ENCODE data around the gene DNAH11.
"Not testable (repeated sequence)": the region's sequence is repeated elsewhere in the genome, so short reads cannot be mapped to it uniquely, and the experiment has no call there.

Gene DNAH11

DNA sequence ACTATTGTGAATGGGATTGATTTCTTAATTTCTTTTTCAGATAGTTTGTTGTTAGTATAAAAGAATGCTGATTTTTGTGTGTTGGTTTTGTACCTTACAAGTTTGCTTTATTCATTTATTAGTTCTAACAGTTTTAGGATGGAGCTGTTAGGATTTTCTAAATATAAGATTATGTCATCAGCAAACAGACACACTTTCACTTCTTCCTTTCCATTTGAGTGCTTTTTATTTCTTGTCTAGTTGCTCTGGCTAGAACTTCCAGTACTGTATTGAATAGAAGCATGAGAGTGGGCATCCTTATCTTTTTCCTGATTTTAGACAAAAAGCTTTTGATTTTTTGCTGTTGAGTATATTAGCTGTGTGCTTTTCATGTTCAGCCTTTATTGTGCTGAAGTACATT lies 81.5 kb downstream of the DNAH11 start:
- no peak for DNase-seq

DNA sequence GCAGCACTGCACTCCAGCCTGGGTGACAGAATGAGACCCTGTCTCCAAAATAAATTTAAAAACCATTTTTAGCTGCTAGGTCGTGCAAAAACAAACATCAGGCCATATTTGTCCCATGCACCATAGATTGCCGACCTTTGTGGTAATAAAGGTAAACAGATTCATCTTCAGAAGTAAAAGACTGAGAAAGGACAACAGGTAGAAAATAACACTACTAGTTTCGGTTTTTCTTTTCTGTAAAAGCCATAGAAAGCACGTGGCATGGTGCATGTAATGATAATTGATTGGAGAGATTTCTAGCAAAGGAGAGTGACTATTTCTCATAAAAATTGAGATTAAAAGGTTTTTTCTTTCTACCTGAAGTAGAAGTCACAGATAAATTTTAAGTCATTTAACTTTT lies 93.9 kb downstream of the DNAH11 start:
- no peak for DNase-seq

DNA sequence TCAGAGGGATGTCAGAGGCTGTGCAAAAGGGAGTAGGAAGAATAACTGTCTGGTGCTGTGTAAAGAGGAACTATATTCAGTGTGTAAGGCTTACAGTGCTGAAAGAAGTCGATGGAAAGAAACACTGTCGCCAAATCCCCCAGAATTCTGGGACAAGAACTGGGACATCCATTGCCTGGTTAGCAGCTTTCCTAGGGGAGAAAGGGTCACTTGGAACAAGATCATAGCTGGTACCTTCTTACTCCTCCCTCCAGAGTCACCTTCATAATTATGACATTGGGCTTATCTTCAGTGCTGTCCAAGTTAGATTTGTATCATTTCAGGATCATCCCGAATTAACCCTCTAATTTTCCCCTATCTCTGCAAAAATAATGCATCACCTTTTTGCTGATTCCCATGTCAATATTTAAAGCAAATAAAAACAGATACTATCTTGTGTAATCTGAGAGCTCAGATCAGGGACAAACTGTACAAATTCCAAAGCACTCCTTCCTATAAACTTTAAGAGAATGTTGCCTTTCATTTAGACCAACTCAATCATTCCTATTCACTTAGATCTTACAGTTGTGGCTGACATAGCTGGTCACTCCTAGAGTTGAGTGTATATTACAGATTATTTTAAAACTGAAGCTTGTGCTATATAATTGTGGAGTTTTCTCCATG lies 96.5 kb downstream of the DNAH11 start:
- no peak for DNase-seq

DNA sequence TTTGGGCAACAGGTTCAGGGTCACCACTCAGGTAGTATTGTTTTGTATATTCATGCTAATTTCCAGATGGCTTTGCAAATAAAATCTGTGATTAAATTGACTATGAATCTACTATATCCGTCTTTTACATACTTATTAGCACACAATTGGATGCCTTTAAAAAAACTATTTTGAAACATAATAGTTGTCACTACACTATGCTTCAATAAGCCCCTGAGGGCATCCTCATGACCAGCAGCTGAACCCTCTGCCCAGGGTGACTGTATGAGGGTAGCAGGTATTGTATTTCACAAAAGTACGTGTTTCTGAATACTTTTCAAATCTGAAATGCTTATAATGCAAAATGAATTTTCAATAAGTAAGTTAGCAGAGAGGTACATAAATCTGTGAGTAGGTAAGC lies 97.3 kb downstream of the DNAH11 start:
- DNase-seq, result no peak

DNA sequence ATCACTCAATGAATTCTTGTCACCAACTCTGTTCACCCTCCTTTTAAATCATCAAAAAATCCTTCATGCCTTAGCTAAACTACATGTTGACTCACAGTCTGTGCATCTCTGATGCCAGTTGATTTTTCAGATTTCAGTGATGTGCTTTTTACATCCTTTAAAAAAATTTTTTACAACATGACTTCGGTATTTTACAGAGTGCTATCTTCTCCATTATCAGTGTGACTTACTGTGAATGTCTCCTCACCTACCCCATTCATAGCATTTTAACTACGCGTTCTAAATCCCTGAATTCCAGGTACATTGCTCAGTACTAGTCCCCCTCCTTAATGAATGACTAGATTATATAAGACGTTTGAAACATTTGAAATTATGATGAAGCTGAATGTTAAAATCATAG lies 98.7 kb downstream of the DNAH11 start:
- no peak for DNase-seq

GRCh38 chr7:21642422-21642821 lies 99.6 kb downstream of the DNAH11 start:
- DNase-seq, result no peak

GRCh38 chr7:21651697-21652096 lies 108.9 kb downstream of the DNAH11 start:
- DNase-seq, result no peak

DNA sequence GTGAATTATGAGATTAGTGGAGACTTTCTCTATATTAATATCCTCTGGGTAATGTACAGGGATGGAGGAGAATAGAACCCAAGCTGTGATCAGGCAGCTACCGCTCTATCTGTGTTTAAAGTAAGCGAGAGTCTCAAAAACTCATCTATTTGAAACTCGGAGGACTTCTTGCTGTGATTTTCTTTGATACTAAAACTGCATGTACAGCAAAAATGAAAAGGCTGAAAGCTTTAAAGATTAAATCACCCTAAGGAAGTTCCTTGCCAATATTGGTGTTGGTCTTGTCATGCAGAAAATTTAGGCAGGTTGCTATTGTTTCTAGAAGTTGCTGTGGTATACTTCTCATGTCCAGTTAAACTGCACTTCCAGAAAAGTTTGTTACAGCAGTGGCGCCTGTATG lies 110.8 kb downstream of the DNAH11 start:
- DNase-seq, result no peak

DNA sequence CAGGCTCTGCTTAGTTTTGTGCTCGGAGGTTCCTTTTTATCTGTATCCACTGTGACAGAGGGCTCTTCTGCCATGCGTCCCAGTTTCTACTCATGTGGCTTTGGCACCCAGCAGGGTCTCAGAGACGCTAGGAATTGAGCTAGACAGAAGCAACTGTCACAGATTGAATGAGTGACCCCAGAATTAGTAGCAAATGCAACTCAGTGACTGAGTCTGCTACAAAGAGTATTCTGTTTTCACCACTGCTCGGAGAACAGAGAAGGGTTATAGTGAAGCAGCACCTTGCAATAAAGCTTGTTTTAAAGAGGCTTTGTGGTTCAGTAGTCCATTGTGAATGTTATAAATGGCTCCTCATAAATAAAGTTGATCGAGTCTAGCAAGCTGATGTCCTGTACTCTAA lies 113.2 kb downstream of the DNAH11 start:
- no peak for DNase-seq

GRCh38 chr7:21656796-21657195 lies 114.0 kb downstream of the DNAH11 start:
- DNase-seq, result no peak

DNA sequence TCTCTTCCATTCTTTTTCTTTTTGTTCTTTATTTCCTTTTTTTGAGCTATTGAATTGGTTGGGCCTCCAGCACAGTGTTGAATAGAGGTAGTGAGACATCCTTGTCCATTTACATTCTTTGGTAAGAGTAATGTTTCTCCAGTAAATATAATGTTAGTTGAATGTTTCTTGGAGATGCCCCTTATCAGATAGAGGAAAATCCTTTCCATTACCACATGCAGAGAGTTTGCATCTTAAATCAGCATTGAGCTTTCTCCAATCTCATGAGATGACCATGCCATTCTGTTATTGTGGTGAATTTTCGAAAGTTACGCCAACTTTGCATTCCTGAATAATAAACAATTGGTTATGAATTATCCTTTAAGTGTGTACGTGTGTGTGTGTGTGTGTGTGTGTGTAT lies 127.7 kb downstream of the DNAH11 start:
- DNase-seq, result no peak

DNA sequence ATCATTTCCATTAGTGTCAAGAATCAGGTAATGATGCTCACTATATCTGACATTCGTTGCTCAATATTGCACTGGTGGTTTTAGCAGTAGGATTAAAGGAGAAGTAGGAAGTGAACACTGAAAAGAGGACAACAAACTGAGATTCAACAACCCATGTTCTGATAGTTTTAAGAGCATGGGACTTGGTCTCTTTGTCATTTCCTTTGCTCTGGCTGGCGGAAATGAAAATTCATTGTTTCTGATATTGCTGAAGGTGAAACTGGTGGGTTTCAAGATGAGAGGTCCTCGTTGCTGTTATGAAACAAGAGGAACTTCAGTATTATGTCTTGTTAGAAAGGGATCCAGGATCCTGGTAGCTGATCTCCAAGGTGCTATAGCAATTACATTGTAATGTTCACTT lies 129.0 kb downstream of the DNAH11 start:
- DNase-seq, result no peak

DNA sequence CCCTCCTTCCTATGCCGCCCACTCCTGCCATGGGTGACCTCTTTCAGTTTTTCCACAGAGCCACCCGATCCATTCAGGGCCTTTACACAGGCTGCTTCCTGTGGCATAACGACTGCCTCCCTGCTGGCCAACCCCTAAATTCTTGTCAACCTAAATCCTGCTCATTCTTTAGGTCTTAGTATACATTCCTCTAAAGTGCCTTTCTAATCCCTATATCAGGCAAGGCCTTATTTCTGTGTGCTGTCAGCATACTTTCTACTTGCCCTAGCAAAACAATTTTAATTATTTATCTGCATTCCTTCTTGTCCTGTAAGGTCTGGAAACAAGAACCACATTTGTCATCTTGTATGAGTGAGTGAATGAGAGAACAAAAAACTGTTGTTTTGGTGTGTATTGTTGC lies 132.4 kb downstream of the DNAH11 start:
- DNase-seq, result no peak

- no peak for DNase-seq
Observed at GRCh38 chr7:21690705-21691104, 147.9 kb downstream of the DNAH11 start.

DNA sequence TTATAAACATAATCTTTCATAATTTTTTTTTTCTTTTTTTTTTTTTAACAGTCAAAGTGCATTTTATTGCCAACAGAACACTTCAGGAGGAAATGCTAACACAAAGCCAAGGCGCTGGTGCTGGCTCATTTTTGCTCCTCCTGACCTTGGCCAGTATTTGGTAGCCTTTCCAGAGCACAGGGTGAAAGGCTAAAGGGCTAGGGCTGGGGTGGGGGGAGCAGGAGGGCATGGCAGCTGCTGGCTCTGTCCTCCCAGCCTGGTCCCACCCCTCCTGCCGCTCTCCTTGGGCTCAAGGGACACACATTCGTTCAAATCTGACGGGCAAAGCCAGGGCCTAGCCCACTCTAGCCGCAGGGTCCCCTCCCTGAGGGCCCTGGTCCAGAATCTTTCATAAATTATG lies 148.3 kb downstream of the DNAH11 start:
- DNase-seq, result not testable (repeated sequence)

- DNase-seq, result not testable (repeated sequence)
Observed at GRCh38 chr7:21700587-21700986, 157.7 kb downstream of the DNAH11 start.

DNA sequence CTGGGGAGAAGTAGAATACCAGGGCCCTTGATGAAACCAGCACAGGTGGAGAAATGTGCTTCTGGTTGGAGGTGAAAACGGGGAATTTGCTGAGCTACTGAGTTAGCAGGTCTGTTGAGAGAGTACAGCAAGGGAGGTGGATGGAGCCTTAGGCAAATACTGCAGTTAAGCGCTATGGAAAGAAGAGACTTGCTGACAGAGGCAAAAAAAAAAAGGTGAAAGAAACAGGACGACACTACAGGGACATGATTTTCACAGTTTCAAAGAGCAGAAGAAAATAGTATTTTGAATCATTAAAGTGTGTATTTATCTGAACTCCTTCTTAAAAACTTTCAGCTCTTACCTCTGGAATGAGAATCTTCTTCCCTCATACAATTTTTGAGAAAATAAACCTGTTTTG lies 159.5 kb downstream of the DNAH11 start:
- no peak for DNase-seq

DNA sequence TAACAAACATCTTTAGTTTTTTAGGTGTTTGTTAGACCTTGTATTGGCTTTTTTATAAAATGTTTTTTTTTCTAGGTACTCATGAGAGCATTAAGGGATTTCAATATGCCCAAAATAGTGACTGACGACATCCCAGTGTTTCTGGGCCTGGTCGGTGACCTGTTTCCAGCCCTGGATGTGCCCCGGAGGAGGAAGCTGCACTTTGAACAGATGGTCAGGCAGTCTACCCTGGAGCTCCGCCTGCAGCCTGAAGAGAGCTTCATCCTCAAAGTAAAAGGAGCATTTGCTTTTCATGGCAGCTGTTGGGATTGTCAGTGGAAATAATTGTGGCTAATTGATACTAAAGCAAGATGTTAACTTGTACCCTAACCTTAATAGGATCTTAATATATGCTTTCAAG lies 161.5 kb downstream of the DNAH11 start:
- DNase-seq, result no peak

DNA sequence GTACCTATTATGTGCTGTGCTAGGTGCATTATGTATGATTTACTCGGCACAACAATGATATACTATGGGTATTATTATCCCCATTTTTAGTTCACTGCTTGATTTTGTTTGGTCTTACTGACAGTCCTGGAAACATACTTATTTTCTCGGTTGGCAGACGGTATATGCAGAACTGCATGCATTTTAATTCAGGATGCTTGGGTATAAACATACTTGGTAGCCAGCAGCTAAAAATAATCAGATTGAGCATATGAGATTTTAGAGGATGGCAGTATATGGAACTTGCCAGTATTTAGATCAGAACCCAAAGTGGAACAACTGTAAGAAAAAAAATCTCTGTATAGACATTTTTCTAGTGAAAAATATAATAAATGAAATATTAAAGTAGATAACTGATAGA lies 163.3 kb downstream of the DNAH11 start:
- DNase-seq, result no peak

- DNase-seq, result no peak
Observed at GRCh38 chr7:21707566-21707965, 164.7 kb downstream of the DNAH11 start.

DNA sequence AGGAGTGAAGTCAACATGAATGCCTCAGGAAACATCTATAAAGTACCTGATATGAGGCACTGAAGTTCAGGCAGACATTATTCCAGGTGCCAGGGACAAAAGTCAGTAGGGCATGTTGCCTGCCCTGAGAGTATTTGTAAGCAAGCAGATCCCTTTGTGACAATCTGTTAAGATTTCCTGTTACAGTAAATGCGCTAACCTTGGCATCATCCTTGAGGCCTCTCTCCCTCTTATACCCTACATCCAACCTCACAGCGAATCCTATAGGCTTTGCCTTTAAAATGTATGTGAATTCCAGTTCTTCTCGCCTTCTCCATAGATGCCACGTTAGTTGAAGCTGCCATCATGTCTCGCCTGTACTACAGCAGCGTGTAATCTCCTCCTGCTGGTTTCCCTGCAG lies 165.3 kb downstream of the DNAH11 start:
- no peak for DNase-seq

GRCh38 chr7:21717323-21717722 lies 174.5 kb downstream of the DNAH11 start:
- DNase-seq, result no peak

DNA sequence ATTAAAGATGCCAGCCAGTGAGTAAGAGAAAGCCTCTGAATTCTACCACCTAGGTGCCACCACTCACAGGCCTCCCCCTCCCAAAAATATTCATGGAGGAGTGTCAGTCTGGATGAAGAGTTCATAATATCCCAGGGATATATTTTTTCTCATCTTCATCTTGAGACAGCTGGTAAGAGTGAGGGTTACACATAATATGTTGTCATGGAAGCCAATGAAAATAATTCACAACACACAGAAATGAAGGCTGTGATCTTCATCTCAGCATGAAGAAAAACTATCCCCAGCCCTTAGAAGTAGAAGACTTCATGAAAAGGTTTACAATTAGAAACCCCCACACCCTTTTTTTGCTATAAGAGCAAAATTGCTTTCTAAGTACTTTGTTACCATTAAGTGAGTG lies 175.6 kb downstream of the DNAH11 start:
- no peak for DNase-seq

GRCh38 chr7:21719846-21720245 lies 177.0 kb downstream of the DNAH11 start:
- DNase-seq, result no peak

GRCh38 chr7:21722371-21722770 lies 179.5 kb downstream of the DNAH11 start:
- no peak for DNase-seq

DNA sequence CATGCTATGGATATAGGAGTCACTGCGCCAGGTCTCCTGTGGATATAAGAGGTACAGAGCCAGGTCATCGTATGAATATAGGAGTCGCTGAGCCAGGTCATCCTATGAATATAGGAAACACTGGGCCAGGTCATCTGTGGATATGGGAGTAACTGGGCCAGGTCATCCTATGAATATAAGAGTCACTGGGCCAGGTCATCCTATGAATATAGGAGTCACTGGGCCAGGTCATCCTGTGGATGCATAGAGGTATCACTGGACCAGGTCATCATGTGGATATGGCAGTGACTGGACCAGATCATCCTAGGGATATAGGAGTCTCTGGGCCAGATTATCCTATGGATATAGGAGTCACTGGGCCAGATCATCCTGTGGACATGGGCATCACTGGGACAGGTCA lies 181.7 kb downstream of the DNAH11 start:
- DNase-seq, result no peak
